AG20443 (cell line): ENCODE results near the gene PLCB1.
"Not testable (repeated sequence)": the region's sequence is repeated elsewhere in the genome, so short reads cannot be mapped to it uniquely, and the experiment has no call there.

Experiments
- DNase-seq: peaks from one replicate; pipeline ENCODE4 v3.0.0; 2012; ENCODE audit warnings: low spot score, mixed read lengths

The PLCB1 gene

GRCh38 chr20:8545212-8545611 lies 413.1 kb downstream of the PLCB1 start:
- DNase-seq: peak; percentile 22

DNA sequence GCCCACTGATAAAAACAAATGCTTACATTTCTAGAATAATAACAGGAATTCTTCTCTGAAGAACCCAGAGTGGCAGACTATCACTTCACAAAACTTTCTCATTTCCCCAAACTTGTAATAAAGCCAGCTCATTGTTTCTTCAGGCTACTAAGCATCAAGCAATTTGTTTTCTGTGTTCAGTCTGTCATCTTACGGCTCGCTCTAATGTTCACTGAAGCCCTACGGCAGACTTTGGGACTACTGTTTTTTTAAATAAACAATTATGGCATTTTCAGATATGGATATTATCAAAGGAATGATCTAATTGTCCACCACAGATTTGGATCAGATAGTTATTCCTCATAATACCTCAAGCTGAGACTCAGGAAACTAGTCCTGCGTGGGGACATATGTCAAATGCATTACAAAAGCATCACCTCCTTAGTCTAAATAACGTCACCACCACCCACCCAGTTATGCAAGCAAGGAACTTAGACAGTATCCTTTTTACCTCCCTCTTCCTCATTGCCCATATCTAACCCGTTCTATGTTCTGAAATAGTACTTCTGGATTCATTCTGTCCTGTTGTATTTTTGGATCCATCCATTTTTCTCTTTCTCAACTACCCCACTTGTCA lies 415.1 kb downstream of the PLCB1 start:
- DNase-seq: no peak

- no peak for DNase-seq
Measured at GRCh38 chr20:8547968-8548588, 416.0 kb downstream of the PLCB1 start.

DNA sequence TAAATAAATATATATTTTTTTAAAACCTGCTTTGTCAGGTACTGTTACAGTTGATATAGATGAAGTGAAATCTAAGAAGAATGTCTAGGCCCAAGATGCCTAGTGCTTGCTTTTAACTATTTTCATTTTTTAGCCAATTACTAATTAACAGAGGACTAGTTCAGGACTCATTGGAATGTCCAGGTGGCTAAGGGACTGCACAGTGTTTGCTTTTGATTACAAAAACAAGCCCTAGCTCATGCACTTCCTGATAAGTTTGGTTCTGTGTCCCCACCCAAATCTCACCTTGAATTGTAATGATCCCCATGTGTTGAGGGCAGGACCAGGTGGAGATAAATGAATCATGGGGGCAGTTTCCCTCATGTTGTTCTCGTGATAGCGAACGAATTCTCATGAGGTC lies 417.1 kb downstream of the PLCB1 start:
- no peak for DNase-seq

GRCh38 chr20:8557711-8558110 lies 425.6 kb downstream of the PLCB1 start:
- DNase-seq: no peak

GRCh38 chr20:8562356-8562755 lies 430.3 kb downstream of the PLCB1 start:
- no peak for DNase-seq

DNA sequence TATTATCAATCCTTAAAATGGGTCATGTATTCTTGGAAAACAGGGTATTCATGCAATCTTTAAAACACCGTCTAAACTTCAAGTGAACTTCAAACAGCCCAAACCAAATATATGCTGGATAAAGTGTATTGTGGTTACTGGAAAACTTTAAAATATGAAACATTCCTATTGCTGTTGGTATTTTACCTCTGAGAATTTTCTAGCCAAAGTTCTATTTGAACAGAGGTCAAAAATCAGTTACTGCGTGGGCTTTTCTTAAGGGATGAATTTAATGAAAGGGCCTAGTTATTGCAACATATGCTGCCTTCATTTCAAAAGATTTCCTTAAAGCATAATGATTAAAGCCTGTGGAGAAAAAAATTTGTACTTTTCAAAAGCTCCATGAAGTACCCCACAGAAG lies 436.0 kb downstream of the PLCB1 start:
- peak; percentile 34 for DNase-seq

GRCh38 chr20:8569766-8570165 lies 437.7 kb downstream of the PLCB1 start:
- no peak for DNase-seq

DNA sequence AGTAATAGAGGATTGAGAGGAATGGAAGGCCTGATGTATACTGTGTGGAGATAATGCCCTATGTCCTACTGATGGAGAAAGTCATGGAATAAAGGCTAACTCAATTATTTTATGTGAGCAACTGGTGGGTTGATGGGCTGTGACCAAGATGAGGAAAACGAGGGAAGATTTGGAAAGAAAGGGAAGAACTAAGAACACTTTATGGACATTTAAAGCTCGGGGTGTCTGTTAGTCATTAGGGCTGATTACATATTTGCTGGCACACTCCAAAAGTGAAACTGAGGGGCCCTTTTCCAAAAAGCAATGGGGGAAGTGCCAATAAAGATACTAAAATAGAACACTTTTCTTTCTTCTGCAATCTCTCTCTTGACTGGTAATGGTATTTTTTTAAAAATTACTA lies 439.5 kb downstream of the PLCB1 start:
- no peak for DNase-seq

- no peak for DNase-seq
Measured at GRCh38 chr20:8573686-8574085, 441.6 kb downstream of the PLCB1 start.

DNA sequence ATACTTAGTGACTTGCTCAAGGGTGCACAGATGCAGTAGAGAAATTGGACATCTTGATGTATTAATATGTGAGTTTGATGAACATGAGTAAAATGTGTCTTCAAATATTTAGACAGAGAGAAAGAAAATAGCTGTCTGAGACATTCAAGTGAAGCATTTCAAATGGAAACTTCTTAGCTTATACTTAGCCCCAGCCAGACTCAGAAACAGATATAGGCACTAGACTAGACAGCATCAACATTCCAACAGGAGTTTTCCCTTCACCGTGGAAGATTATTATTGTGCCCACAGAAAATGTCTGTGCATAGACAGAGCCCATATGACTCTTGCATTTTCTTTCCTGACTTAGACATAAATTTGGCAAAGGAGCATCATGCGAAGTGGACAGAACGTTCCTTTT lies 443.0 kb downstream of the PLCB1 start:
- DNase-seq: no peak

DNA sequence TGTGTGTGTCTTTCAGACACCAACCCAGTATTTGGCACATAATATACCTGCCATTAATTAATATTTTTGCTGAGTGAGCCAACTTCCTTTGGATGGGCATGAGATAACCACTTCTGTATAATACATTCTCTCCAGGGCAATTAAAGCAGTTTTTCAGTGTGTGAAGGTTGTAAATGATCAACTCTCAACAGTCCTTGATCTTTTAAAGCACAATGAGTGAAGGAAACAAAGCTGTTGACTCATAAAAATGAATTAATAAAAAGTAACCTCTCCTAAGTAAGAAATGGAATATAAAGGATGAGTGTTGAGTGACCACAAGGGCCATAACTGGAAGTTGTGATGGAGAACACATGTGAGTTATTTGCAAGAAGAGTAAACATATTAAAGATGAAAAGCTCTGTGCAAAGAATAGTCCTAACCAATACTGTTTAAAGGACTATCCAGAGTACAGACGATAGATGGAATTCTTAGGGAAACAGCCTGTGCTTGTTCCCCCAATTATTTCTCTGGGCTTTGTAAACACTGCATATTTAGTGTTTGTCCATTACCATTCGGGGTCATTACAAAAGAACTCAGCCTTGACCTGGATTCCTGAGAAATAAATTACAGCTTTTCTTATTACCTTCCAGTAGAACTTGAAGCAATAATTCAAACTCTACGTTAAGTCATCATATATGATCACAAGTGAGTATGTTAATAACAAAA lies 446.2 kb downstream of the PLCB1 start:
- no peak for DNase-seq

DNA sequence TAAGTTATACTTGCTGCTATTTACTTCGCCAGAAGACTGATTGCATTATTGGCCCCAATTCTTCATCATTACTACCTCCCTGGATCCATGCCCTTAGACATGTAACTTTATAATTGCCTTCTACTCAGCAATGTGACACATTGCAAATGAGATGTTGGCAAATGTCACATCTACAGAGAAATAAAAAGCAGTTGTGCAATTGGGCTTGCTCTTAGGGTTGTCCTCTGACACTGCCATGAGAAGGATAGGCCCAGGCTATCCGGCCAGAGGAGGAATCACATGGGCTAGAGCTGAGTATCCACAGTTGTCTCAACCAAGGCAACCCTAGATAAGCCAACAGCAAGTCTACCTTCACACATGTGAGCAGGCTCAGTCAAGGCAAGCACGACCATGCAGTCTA lies 447.0 kb downstream of the PLCB1 start:
- DNase-seq: no peak

DNA sequence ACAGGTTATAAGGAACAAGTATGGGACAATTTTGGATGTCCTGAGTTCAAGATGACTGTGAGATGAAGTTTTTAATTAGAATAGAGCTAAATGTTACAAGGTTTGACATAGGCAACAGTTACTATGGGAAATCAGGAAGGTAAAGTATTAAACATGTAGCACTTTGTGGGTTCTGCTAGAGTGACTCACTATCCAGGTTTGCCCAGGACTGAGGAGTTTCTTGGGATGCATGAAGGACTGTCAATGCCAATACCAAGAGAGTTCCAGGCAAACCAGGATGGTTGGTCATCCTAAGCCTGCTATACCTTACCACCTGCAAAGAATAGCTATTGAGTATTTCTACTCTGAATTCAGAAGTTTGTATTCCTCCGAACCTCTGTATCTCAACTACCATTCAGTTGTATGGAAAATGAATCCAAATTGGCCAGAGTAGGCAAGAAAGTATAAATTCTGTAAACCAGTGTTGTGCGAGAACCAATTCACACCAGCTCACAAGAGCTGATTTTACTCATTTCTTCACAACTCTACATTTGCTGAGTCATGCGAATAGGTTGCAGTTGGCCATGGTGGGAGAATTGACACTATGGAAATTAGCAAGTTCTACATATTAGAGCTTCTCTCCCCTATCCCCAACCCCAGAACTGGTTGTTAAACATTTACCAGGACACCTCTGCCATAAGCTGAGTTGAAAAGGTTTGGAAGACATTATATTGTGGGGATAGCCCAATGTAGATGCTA lies 449.5 kb downstream of the PLCB1 start:
- DNase-seq: no peak

DNA sequence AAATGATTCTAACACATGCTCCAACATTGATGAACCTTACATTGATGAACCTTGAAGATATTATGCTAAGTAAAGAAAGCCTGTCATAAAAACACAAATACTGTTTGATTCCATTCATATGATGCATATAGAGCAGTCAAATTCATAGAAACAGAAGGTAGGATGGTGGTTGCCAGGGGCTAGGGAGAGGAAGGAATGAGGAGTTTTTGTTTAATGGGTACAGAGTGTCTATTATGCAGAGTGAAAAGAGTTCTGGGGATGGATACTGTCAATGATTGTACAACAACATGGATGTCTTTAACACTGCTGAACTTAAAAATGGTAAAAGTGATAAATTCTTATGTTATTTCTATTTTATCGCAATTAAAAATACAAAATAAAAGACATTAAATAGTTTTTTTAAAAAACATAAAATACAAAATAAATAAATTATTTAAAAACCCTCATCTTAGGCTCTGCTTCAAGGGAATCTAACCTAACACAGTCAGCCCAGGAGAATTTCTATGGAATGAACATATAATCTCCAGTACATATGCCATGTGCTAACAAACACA lies 451.0 kb downstream of the PLCB1 start:
- DNase-seq: no peak

- no peak for DNase-seq
Measured at GRCh38 chr20:8583566-8584043, 451.5 kb downstream of the PLCB1 start.

- no peak for DNase-seq
Measured at GRCh38 chr20:8587251-8587650, 455.2 kb downstream of the PLCB1 start.

- DNase-seq: no peak
Measured at GRCh38 chr20:8587810-8588209, 455.7 kb downstream of the PLCB1 start.

DNA sequence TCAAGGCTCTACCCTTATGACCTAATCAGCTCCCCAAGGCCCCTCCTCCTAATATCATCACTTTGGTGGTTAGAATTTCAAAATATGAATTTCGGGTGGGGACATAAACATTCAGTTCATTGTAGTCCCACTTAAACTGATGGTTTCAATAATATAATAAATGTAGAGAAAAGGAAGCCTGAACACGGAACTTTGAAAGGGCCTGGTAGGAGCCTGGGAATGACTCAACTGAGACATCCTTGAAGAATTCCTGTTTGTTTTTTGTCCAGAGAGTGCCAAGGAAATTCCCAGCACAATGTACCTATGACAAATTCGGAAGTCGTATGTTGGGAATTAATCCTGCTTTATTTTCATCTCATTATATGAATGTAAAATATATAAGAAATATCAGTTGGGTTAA lies 457.9 kb downstream of the PLCB1 start:
- peak; percentile 21 for DNase-seq

DNA sequence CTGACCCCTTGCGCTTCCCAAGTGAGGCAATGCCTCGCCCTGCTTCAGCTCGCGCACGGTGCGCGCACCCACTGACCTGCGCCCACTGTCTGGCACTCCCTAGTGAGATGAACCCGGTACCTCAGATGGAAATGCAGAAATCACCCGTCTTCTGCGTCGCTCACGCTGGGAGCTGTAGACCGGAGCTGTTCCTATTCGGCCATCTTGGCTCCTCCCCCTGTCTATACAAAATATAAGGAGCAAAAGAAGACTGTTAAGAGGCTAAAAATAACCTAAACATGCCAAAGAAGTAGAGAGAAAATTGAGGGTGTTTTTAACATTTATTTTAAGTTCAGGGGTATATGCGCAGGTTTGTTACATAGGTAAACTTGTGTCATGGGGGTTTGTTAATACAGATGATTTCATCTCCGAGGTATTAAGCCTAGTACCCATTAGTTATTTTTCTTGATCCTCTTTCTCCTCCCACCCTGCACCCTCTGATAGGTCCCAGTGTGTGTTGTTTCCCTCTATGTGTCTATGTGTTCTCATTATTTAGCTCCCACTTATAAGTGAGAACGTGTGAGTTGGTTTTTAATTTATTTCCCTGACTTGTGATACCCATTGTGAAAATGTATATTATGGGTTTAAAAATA lies 469.0 kb downstream of the PLCB1 start:
- DNase-seq: not testable (repeated sequence)

- DNase-seq: no peak
Measured at GRCh38 chr20:8601542-8601912, 469.5 kb downstream of the PLCB1 start.
